K562 (cell line): ENCODE results near the gene IBA57. TPM values are rescaled to one million over a fixed set of nuclear protein-coding genes. Genes with fewer than 3 reads are reported as not detected.

Source experiments
- ATF2 ChIP-seq: sonication (generic); formaldehyde crosslinking; IDR thresholded peaks from 2 replicates; pipeline ENCODE4 v1.8.1; 2022; ENCODE audit warnings: missing genetic modification reagents
- BCOR ChIP-seq: fragments of 450-650 bp; IDR thresholded peaks from 2 replicates; pipeline ENCODE4 v1.6.1; 2016
- BHLHE40 ChIP-seq: IDR thresholded peaks from 2 replicates; pipeline ENCODE4 v1.6.1; 2011; ENCODE audit warnings: low read length, improper control_type of control experiment
- DLX4 ChIP-seq: fragments of 250-450 bp; sonication (Bioruptor Pico); IDR thresholded peaks from 2 replicates; pipeline ENCODE4 v1.6.1; 2021; ENCODE audit warnings: mild to moderate bottlenecking
- GABPB2 ChIP-seq: fragments of 250-450 bp; sonication (Bioruptor Pico); conservative IDR thresholded peaks from 2 replicates; pipeline ENCODE4 v1.5.1; 2021; ENCODE audit warnings: mild to moderate bottlenecking
- GATAD2A ChIP-seq: fragments of 450-650 bp; IDR thresholded peaks from 2 replicates; pipeline ENCODE4 v1.6.1; 2017
- MEIS2 ChIP-seq: fragments of 450-650 bp; IDR thresholded peaks from 2 replicates; pipeline ENCODE4 v1.6.1; 2014; ENCODE audit warnings: mild to moderate bottlenecking; ENCODE audit not compliant: partially characterized antibody
- NKRF ChIP-seq: fragments of 450-650 bp; IDR thresholded peaks from 2 replicates; pipeline ENCODE4 v1.6.1; 2016; ENCODE audit warnings: borderline replicate concordance
- NR3C1 ChIP-seq: sonication (generic); formaldehyde crosslinking; IDR thresholded peaks from 2 replicates; pipeline ENCODE4 v1.8.1; 2022; ENCODE audit warnings: missing genetic modification reagents
- PPARD ChIP-seq: fragments of 250-450 bp; sonication (Bioruptor Pico); IDR thresholded peaks from 2 replicates; pipeline ENCODE4 v1.8.0; 2022; ENCODE audit warnings: inconsistent platforms, mild to moderate bottlenecking, moderate library complexity
- REST ChIP-seq, 2 experiments: fragments of 450-650 bp; formaldehyde crosslinking in 1 of 2; IDR thresholded peaks; 2 replicates each; pipeline versions ENCODE4 v1.4.0 to v1.6.1; 2014 to 2020; ENCODE audit warnings: mild to moderate bottlenecking in 2 of 2, borderline replicate concordance in 1 of 2, low read depth in 1 of 2
- TBL1XR1 ChIP-seq, 2 experiments: IDR thresholded peaks; 2 replicates each; pipeline ENCODE4 v1.6.1; 2012; ENCODE audit warnings: improper control_type of control experiment in 2 of 2, low read length in 2 of 2, mild to moderate bottlenecking in 1 of 2
- TOE1 ChIP-seq, 2 experiments: fragments of 450-650 bp in 1 of 2; sonication (generic) in 1 of 2; formaldehyde crosslinking in 1 of 2; IDR thresholded peaks; 2 replicates each; pipeline versions ENCODE4 v1.7.1 to v1.8.0; 2016 to 2022; ENCODE audit warnings: borderline replicate concordance in 2 of 2, mild to moderate bottlenecking in 2 of 2, antibody characterized with exemption in 1 of 2, inconsistent platforms in 1 of 2, low read depth in 1 of 2, missing genetic modification reagents in 1 of 2, moderate library complexity in 1 of 2
- ZNF197 ChIP-seq: fragments of 200-800 bp; sonication (Bioruptor generic); IDR thresholded peaks from 2 replicates; pipeline ENCODE4 v1.6.1; 2016; ENCODE audit warnings: low read depth, missing genetic modification characterization, missing compliant biosample characterization
- polyA plus RNA-seq, 8 experiments: library from polyadenylated mRNA; depleted of rRNA in 4 of 8; stranded (reverse) in 5 of 8; unstranded in 3 of 8; fragments of >200 nt; fragmentation: Nextera tagmentation in 2 of 8; fragmentation: Illumina TruSeq in 1 of 8; extraction: Ambion mirVana in 2 of 8; extraction: Trizol in 1 of 8; gene quantifications; 2 replicates each; pipeline versions ENCODE4 v1.2.1 to v1.2.3, GENCODE V29; 2011 to 2014; ENCODE audit warnings: inconsistent platforms in 1 of 8, missing spikeins in 1 of 8
- total RNA-seq, 7 experiments: library from RNA; depleted of rRNA in 6 of 7; stranded (reverse); fragments of >200 nt in 6 of 7; fragmentation: Illumina TruSeq in 2 of 7; extraction: Trizol in 2 of 7; gene quantifications; 2 replicates each; pipeline versions ENCODE4 v1.2.1 to v1.2.3, GENCODE V29; 2011 to 2021; ENCODE audit warnings: low replicate concordance in 1 of 7

Gene IBA57
- total and polyA plus RNA-seq, 9 of the 15 experiments (the other 6 are each of a cell fraction or from before 2014, with no cell fraction given) = 0.77 to 15.5 (median 2.7) TPM

- TF ChIP-seq GABPB2 (CRISPR knock-in tag) (no peak), BHLHE40 (peak; percentile 94), GATAD2A (peak; percentile 84), ATF2 (no peak), REST (IDR thresholded peaks at IDR 0.05; ENCODE audit: borderline replicate concordance) (no peak), REST (CRISPR knock-in tag; IDR thresholded peaks at IDR 0.05; ENCODE audit: low read depth) (no peak), PPARD (no peak), NKRF (peak; percentile 52; the same call in 1 of the 2 replicates), ZNF197 (CRISPR knock-in tag) (no peak), TBL1XR1 (IDR thresholded peaks at IDR 0.05; ENCODE audit: low read length in 2 of 2) (peak; percentile 26 to 92; a peak in 2 of 4 replicates), NR3C1 (CRISPR knock-in tag) (no peak), TOE1 (IDR thresholded peaks at IDR 0.05; ENCODE audit: borderline replicate concordance) (peak; percentile 64), TOE1 (CRISPR knock-in tag; IDR thresholded peaks at IDR 0.05; ENCODE audit: borderline replicate concordance, low read depth) (no peak), MEIS2 (no peak), BCOR (peak; percentile 92), DLX4 (CRISPR knock-in tag) (no peak)
Observed at GRCh38 chr1:228145463-228146416, 19.9 kb upstream of the IBA57 start (continued).
